ENCODE measurements around the gene YIF1B.

GRCh38 chr19:38346837-38347236, 31.1 kb upstream of the YIF1B start:
- TF ChIP-seq TOX (CRISPR knock-in tag; IDR thresholded peaks at IDR 0.05; ENCODE audit: borderline replicate concordance) (no peak), ZFP30 (CRISPR knock-in tag; IDR thresholded peaks at IDR 0.05) (no peak), BACH2 (CRISPR knock-in tag; IDR thresholded peaks at IDR 0.05; ENCODE audit: borderline replicate concordance) (no peak)
- TF ChIP-seq, protein P1, sequence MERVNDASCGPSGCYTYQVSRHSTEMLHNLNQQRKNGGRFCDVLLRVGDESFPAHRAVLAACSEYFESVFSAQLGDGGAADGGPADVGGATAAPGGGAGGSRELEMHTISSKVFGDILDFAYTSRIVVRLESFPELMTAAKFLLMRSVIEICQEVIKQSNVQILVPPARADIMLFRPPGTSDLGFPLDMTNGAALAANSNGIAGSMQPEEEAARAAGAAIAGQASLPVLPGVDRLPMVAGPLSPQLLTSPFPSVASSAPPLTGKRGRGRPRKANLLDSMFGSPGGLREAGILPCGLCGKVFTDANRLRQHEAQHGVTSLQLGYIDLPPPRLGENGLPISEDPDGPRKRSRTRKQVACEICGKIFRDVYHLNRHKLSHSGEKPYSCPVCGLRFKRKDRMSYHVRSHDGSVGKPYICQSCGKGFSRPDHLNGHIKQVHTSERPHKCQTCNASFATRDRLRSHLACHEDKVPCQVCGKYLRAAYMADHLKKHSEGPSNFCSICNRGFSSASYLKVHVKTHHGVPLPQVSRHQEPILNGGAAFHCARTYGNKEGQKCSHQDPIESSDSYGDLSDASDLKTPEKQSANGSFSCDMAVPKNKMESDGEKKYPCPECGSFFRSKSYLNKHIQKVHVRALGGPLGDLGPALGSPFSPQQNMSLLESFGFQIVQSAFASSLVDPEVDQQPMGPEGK (CRISPR knock-in tag; IDR thresholded peaks at IDR 0.05; ENCODE audit: borderline replicate concordance): no peak
- TF ChIP-seq, protein P2, sequence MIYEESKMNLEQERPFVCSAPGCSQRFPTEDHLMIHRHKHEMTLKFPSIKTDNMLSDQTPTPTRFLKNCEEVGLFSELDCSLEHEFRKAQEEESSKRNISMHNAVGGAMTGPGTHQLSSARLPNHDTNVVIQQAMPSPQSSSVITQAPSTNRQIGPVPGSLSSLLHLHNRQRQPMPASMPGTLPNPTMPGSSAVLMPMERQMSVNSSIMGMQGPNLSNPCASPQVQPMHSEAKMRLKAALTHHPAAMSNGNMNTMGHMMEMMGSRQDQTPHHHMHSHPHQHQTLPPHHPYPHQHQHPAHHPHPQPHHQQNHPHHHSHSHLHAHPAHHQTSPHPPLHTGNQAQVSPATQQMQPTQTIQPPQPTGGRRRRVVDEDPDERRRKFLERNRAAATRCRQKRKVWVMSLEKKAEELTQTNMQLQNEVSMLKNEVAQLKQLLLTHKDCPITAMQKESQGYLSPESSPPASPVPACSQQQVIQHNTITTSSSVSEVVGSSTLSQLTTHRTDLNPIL (CRISPR knock-in tag; IDR thresholded peaks at IDR 0.05; ENCODE audit: low read depth): no peak
- TF ChIP-seq, protein P3, sequence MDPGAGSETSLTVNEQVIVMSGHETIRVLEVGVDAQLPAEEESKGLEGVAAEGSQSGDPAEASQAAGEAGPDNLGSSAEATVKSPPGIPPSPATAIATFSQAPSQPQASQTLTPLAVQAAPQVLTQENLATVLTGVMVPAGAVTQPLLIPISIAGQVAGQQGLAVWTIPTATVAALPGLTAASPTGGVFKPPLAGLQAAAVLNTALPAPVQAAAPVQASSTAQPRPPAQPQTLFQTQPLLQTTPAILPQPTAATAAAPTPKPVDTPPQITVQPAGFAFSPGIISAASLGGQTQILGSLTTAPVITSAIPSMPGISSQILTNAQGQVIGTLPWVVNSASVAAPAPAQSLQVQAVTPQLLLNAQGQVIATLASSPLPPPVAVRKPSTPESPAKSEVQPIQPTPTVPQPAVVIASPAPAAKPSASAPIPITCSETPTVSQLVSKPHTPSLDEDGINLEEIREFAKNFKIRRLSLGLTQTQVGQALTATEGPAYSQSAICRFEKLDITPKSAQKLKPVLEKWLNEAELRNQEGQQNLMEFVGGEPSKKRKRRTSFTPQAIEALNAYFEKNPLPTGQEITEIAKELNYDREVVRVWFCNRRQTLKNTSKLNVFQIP (CRISPR knock-in tag; IDR thresholded peaks at IDR 0.05; ENCODE audit: borderline replicate concordance, low read depth): no peak
